GM18505 (cell line): Measurements from ENCODE around the gene PARD6B.

Experiments
- ATAC-seq: cut with Tn5 transposase; IDR thresholded peaks from one replicate; pipeline ENCODE4 v1.9.1; 2021; ENCODE audit not compliant: unreplicated experiment
- POLR2A ChIP-seq: IDR thresholded peaks from 4 replicates; pipeline ENCODE4 v1.6.1; 2011; ENCODE audit warnings: borderline replicate concordance; ENCODE audit not compliant: insufficient read depth, insufficient read length; ENCODE audit errors: extremely low read depth

PARD6B gene

GRCh38 chr20:50733644-50734349, 2.4 kb downstream of the PARD6B start:
- ATAC-seq, result no peak
- TF ChIP-seq POLR2A, result no peak

DNA sequence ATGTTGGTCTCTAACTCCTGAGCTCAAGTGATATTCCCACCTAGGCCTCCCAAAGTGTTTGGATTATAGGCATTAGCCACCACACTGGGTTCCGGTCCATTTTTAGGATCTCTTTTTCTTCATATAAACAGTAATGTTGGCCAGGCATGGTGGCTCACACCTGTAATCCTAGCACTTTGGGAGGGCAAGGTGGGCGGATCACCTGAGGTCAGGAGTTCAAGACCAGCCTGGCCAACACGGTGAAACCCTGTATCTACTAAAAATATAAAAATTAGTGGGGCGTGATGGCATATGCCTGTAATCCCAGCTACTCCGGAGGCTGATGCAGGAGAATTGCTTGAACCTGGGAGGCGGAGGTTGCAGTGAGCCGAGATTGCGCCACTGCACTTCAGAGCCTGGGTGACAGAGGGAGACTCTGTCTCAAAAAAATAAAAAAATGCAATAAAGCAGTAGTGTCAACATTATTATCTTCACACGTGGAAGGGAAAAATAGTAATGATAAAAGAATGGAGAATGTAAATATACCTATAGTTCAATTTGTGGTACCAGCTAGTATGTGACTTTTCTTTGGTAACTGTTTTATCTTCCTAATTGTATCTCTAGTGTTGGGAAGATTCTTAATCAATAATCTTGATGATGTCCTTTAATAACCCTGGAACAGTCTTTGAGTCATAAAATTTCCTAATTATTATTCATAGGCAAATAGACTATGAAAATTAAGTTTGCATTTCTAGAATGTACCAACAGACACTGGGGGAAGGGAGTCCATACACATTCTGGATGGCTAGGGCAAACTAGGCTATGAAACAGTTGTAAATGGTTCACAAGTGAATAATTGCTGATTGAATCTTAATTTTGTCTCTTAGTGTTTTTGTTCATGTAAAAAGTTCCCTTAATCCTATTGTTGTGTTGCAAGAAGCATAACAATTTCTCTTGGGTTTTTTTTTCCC, 3.6 kb downstream of the PARD6B start:
- ATAC-seq, result no peak
- no peak for TF ChIP-seq POLR2A

GRCh38 chr20:50735813-50736212, 4.4 kb downstream of the PARD6B start:
- ATAC-seq, result no peak
- no peak for TF ChIP-seq POLR2A

- no peak for ATAC-seq
- no peak for TF ChIP-seq POLR2A
Observed at GRCh38 chr20:50737352-50737751, 6.0 kb downstream of the PARD6B start.

DNA sequence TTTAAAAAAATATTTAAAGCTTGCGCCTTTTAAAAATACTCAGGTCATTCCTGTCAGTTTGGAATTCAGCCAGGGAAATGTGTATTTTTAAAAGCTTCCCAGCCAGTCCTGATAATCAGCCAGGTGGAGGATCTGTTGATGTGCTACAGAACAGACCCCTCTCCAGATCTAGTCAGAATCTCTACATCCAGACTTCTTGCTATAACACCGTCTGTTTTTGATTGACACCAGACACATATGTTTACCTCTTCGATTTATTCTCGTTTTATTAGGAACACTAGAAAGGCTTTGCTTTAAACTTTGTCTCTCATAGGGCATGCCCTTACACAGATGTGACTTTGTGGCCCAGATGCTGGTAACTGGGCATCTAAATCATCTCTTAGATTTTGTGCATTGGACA, 11.7 kb downstream of the PARD6B start:
- TF ChIP-seq POLR2A, result no peak
- ATAC-seq, result no peak

DNA sequence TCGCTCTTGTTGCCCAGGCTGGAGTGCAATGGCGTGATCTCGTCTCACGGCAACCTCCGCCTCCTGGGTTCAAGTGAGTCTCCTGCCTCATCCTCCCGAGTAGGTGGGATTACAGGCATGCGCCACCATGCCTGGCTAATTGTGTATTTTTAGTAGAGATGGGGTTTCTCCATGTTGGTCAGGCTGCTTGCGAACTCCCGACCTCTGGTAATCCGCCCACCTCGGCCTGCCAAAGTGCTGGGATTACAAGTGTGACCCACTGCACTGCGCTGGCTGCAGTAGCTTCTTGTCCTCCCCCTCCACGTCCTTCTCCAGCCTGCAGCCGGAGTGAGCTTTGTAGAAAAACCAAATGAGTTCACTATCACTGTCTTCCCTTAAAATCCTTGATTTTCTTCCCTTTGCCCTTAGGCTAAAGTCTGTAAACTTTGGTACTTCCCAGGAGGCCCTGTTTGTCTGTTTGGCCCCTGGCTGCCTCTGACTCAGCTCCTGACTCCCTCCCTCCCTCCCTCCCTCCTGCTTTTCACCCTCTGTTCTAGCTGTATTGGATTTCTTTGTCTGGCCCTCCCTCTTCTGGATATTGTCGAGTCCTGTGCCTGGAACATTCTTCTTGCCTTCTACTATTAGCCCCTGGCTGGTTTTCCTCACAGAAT, 12.9 kb downstream of the PARD6B start:
- TF ChIP-seq POLR2A, result no peak
- ATAC-seq, result no peak

DNA sequence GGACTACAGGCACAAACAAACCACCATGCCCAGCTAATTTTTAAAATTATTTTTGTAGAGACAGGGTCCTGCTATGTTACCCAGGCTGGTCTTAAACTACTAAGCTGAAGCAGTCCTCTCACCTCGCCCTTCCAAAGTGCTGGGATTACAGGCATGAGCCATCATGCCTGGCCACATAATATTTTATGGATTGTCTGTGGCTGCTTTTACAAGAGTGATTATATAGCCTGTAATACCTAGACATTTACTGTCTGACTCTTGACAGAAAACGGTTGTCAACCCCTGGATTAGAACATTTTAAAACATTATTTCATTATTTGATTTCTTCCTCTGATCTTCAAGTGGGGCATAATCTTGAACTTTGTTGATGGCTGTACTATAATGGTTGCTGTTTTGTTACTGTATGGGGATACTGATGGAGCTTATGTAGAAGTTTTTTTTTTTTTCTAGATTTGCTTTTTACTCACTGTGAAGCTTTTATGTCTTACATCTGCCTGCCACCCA, 14.3 kb downstream of the PARD6B start:
- no peak for TF ChIP-seq POLR2A
- ATAC-seq, result no peak

GRCh38 chr20:50746138-50746940, 15.0 kb downstream of the PARD6B start:
- ATAC-seq, result no peak
- no peak for TF ChIP-seq POLR2A

DNA sequence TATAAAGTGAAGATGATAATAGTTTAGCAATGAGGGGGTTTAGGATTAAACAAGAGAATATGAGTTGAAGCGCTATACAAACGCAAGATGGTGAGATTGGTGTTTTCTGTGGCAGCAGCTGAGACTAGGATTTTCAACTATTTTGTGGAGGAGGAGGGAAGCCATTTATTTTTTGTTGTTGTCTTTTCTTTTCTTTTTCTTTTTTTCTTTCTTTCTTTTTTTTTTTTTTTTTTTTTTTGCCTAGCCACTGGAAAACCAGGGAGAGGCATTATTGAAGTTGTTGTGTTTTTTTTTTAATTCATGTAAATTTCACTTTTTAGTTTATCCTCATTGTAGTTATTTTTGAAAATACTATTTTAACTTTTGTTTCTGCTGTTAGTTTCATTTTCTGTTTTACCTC, 15.9 kb downstream of the PARD6B start:
- no peak for ATAC-seq
- no peak for TF ChIP-seq POLR2A

- no peak for ATAC-seq
- TF ChIP-seq POLR2A, result no peak
Observed at GRCh38 chr20:50750145-50750671, 18.8 kb downstream of the PARD6B start.

DNA sequence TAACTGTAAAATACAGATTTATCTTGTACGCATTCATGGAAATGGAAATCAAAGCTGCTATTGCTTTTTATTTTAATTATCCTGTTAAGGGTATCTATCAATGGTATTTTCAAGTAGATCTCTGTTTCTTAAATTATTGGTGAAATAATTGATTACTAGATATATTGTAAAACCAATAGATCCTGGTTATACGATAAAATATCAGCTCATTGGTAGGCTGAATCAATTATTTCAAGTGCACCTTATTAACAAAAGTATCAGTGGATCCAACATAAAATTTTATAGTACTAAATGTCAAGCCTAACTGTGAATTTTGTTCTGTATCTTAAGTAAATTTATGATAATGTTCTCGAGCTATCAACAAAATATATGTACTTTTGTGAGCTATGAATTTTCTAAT, 21.8 kb downstream of the PARD6B start:
- no peak for ATAC-seq
- TF ChIP-seq POLR2A, result no peak

- no peak for ATAC-seq
- no peak for TF ChIP-seq POLR2A
Observed at GRCh38 chr20:50754420-50754819, 23.0 kb downstream of the PARD6B start.

DNA sequence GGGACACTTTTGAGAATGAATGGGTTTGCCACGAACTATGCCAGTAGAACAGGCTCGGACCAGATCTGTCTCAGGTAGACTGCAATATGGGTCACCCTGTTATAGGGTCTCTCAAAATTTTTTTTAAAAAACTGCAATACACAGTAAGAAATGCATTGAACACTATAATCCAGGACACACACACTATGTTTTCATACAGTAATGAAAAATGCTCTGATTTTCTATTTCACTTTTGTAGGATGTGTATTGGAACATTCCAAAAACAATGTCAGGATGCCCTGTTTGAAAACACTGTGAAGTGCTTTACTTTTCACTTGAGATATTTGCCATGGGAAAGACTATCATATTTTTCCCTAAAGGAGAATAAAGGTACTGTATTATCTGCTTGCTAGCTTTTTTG, 25.1 kb downstream of the PARD6B start:
- no peak for TF ChIP-seq POLR2A
- ATAC-seq, result no peak

- no peak for TF ChIP-seq POLR2A
- ATAC-seq, result no peak
Observed at GRCh38 chr20:50758469-50758868, 27.1 kb downstream of the PARD6B start.
